Measurements from ENCODE around the gene BMP4. TPM values are rescaled to one million over a fixed set of nuclear protein-coding genes. Genes with fewer than 3 reads are reported as not detected.

The BMP4 gene
- total and polyA plus RNA-seq, 2 of the 13 experiments (the other 11 are each of a cell fraction or from before 2014, with no cell fraction given): 56.4 to 169 TPM

- TF ChIP-seq, protein P1, sequence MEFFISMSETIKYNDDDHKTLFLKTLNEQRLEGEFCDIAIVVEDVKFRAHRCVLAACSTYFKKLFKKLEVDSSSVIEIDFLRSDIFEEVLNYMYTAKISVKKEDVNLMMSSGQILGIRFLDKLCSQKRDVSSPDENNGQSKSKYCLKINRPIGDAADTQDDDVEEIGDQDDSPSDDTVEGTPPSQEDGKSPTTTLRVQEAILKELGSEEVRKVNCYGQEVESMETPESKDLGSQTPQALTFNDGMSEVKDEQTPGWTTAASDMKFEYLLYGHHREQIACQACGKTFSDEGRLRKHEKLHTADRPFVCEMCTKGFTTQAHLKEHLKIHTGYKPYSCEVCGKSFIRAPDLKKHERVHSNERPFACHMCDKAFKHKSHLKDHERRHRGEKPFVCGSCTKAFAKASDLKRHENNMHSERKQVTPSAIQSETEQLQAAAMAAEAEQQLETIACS (CRISPR knock-in tag; IDR thresholded peaks at IDR 0.05): peak; percentile 54; the same call in 1 of the 2 replicates
- TF ChIP-seq ZNF567 (CRISPR knock-in tag; IDR thresholded peaks at IDR 0.05; ENCODE audit: borderline replicate concordance) (0 out of 2 replicates have a peak, but pooled peaks have one; percentile 11), MAF1 (CRISPR knock-in tag; IDR thresholded peaks at IDR 0.05; ENCODE audit: borderline replicate concordance) (peak; percentile 90), IKZF4 (CRISPR knock-in tag; IDR thresholded peaks at IDR 0.05; ENCODE audit: borderline replicate concordance, low read depth, not compliant biosample characterization) (peak; percentile 62), CC2D1A (CRISPR knock-in tag; IDR thresholded peaks at IDR 0.05) (peak; percentile 9), NKX3-1 (CRISPR knock-in tag; IDR thresholded peaks at IDR 0.05) (peak; percentile 92), SP5 (CRISPR knock-in tag; IDR thresholded peaks at IDR 0.05; ENCODE audit: borderline replicate concordance, low read depth) (peak; percentile 95), GATAD1 (CRISPR knock-in tag; IDR thresholded peaks at IDR 0.05) (no peak; the same call in 1 of the 2 replicates), ZSCAN21 (CRISPR knock-in tag; IDR thresholded peaks at IDR 0.05; ENCODE audit: borderline replicate concordance) (peak; percentile 69), ZNF670 (CRISPR knock-in tag; IDR thresholded peaks at IDR 0.05; ENCODE audit: borderline replicate concordance) (peak; percentile 40; the same call in 1 of the 2 replicates), ZMYM3 (CRISPR knock-in tag; IDR thresholded peaks at IDR 0.05) (peak; percentile 22; the same call in 1 of the 2 replicates), ZNF431 (CRISPR knock-in tag; IDR thresholded peaks at IDR 0.05; ENCODE audit: borderline replicate concordance, low read depth) (peak; percentile 58; the same call in 1 of the 2 replicates), SSRP1 (CRISPR knock-in tag; IDR thresholded peaks at IDR 0.05) (no peak), TAF15 (IDR thresholded peaks at IDR 0.05; ENCODE audit: low read depth, low read length, poor library complexity, severe bottlenecking) (no peak), CAMTA2 (CRISPR knock-in tag; IDR thresholded peaks at IDR 0.05; ENCODE audit: borderline replicate concordance) (no peak), ATAD3A (CRISPR knock-in tag; IDR thresholded peaks at IDR 0.05) (no peak), PREB (CRISPR knock-in tag; IDR thresholded peaks at IDR 0.05) (no peak), EED (CRISPR knock-in tag; IDR thresholded peaks at IDR 0.05) (no peak)
- TF ChIP-seq, protein P2, sequence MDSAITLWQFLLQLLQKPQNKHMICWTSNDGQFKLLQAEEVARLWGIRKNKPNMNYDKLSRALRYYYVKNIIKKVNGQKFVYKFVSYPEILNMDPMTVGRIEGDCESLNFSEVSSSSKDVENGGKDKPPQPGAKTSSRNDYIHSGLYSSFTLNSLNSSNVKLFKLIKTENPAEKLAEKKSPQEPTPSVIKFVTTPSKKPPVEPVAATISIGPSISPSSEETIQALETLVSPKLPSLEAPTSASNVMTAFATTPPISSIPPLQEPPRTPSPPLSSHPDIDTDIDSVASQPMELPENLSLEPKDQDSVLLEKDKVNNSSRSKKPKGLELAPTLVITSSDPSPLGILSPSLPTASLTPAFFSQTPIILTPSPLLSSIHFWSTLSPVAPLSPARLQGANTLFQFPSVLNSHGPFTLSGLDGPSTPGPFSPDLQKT (CRISPR knock-in tag; IDR thresholded peaks at IDR 0.05; ENCODE audit: borderline replicate concordance): no peak
- TF ChIP-seq, protein P3, sequence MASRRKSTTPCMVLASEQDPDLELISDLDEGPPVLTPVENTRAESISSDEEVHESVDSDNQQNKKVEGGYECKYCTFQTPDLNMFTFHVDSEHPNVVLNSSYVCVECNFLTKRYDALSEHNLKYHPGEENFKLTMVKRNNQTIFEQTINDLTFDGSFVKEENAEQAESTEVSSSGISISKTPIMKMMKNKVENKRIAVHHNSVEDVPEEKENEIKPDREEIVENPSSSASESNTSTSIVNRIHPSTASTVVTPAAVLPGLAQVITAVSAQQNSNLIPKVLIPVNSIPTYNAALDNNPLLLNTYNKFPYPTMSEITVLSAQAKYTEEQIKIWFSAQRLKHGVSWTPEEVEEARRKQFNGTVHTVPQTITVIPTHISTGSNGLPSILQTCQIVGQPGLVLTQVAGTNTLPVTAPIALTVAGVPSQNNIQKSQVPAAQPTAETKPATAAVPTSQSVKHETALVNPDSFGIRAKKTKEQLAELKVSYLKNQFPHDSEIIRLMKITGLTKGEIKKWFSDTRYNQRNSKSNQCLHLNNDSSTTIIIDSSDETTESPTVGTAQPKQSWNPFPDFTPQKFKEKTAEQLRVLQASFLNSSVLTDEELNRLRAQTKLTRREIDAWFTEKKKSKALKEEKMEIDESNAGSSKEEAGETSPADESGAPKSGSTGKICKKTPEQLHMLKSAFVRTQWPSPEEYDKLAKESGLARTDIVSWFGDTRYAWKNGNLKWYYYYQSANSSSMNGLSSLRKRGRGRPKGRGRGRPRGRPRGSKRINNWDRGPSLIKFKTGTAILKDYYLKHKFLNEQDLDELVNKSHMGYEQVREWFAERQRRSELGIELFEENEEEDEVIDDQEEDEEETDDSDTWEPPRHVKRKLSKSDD (CRISPR knock-in tag; IDR thresholded peaks at IDR 0.05; ENCODE audit: low read depth): no peak
- TF ChIP-seq, protein P4, sequence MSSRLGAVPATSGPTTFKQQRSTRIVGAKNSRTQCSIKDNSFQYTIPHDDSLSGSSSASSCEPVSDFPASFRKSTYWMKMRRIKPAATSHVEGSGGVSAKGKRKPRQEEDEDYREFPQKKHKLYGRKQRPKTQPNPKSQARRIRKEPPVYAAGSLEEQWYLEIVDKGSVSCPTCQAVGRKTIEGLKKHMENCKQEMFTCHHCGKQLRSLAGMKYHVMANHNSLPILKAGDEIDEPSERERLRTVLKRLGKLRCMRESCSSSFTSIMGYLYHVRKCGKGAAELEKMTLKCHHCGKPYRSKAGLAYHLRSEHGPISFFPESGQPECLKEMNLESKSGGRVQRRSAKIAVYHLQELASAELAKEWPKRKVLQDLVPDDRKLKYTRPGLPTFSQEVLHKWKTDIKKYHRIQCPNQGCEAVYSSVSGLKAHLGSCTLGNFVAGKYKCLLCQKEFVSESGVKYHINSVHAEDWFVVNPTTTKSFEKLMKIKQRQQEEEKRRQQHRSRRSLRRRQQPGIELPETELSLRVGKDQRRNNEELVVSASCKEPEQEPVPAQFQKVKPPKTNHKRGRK (CRISPR knock-in tag; IDR thresholded peaks at IDR 0.05): no peak
These were observed at the start of gene BMP4 (continued) for GRCh38 chr14:53956427-53957201.

Data from HepG2 (cell line).